ENCODE results near the gene HACL1.

HACL1 gene

DNA sequence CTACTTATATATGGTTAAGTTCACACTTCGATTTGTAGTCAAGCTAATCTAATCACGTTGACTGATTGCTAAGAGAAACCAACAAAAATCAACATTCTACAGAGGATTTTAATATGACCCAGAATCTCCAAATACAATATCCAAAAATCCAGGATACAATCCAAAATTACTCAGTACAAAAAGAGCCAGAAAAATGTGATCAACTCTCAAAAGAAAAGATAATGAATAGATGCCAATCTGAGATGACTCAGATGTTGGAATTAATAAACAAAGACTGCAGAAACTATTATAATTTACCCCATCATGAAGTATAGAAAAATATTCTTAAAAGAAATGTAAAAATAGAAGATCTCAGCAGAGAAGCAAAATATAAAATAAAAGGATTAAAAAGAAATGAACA, 22.3 kb downstream of the HACL1 start:
- DNase-seq (ENCODE audit: low spot score): no peak
- in situ Hi-C loops (cut with MboI; ENCODE audit: low sequenced_read_pairs, unreplicated experiment): no loop called here
- TF ChIP-seq, protein P1, sequence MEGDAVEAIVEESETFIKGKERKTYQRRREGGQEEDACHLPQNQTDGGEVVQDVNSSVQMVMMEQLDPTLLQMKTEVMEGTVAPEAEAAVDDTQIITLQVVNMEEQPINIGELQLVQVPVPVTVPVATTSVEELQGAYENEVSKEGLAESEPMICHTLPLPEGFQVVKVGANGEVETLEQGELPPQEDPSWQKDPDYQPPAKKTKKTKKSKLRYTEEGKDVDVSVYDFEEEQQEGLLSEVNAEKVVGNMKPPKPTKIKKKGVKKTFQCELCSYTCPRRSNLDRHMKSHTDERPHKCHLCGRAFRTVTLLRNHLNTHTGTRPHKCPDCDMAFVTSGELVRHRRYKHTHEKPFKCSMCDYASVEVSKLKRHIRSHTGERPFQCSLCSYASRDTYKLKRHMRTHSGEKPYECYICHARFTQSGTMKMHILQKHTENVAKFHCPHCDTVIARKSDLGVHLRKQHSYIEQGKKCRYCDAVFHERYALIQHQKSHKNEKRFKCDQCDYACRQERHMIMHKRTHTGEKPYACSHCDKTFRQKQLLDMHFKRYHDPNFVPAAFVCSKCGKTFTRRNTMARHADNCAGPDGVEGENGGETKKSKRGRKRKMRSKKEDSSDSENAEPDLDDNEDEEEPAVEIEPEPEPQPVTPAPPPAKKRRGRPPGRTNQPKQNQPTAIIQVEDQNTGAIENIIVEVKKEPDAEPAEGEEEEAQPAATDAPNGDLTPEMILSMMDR (IDR thresholded peaks at IDR 0.05; ENCODE audit: borderline replicate concordance, control extremely low read depth, extremely low read depth, insufficient read depth, missing control alignments): no peak

DNA sequence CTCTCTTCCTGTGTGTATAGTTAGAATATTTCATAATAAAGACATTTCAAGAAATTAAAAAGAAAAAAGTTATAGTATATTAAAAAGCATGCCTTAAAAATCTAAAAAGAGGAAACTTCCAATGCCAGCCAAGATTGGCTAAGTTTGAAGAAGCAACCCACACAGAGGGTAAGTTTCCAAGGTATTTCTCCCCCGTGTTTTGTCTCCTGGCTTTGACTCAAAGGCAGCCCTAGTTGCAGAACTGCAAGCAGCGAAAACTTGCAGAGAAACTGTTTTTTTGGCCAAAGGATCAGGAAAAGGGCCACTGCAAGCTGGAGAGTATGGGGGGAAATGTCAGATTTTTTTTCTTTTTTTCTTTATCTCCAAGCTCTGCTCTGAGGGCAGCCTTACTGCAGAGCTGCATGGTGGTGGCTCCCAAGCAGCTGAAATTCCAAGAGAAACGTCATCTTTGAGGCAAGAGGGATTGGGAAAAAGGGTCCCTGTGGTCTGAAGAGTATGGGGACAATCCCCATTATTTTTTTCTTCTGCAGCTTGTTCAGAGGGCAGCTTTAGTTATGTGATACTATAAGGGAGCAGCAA, 23.0 kb downstream of the HACL1 start:
- no peak for DNase-seq (ENCODE audit: low spot score)
- in situ Hi-C loops (cut with MboI; ENCODE audit: low sequenced_read_pairs, unreplicated experiment): no loop called here
- TF ChIP-seq, protein P1 (IDR thresholded peaks at IDR 0.05; ENCODE audit: borderline replicate concordance, control extremely low read depth, extremely low read depth, insufficient read depth, missing control alignments): no peak

DNA sequence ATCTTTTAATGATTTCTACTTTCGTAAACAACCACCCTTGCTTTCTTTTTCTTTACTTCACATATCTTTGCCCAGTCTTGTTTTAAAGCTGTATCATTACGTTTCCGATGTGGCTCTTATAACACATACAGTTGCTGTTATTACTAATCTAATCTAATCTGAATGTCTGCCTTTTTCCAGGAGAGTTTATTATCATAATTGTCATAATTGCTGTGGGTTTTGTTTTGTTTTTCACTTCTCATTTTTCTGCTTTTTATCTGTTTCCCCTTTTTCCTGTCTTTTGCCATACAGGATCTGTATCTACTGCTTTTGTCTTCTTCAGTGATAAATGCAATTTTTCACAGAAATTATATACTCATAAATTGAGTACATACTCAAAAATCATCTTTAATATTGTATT, 24.9 kb downstream of the HACL1 start:
- DNase-seq (ENCODE audit: low spot score): no peak
- TF ChIP-seq, protein P1 (IDR thresholded peaks at IDR 0.05; ENCODE audit: borderline replicate concordance, control extremely low read depth, extremely low read depth, insufficient read depth, missing control alignments): no peak
- in situ Hi-C loops (cut with MboI; ENCODE audit: low sequenced_read_pairs, unreplicated experiment): no loop called here

DNA sequence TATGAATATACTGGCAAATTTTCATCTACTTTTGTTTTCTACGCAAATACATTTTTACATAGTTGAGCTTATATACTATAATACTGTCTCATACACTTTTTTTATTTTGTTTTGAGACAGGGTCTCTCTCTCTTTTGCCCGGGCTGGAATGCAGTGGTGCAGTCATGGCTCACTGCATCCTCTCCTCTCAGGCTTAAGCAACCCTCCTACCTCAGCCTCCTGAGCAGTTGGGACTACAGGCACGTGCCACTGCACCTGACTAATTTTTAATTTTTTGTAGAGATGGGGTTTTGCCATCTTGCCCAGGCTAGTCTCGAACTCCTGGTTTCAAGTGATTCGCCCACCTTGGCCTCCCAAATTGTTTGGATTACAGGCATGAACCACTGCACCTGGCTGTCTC, 25.9 kb downstream of the HACL1 start:
- TF ChIP-seq, protein P1 (IDR thresholded peaks at IDR 0.05; ENCODE audit: borderline replicate concordance, control extremely low read depth, extremely low read depth, insufficient read depth, missing control alignments): no peak
- no peak for DNase-seq (ENCODE audit: low spot score)
- in situ Hi-C loops (cut with MboI; ENCODE audit: low sequenced_read_pairs, unreplicated experiment): no loop called here

DNA sequence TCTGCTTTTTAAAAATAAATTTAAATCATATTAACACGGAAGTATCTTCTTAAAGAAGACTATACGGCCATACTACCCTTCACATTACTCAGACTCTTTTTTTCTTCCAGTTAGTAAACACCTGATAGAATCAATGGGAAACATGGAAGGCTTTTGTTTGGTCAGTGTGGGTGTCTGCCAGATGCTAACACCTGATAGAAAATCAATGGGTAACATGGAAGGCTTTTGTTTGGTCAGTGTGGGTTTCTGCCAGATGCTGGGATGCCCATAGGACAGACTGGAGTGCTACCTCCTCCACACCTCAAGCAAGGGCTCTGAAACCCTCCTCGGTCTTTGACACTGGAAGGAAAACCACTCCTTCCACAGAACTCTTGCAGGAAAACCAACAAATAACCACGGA, 29.2 kb downstream of the HACL1 start:
- in situ Hi-C loops (cut with MboI; ENCODE audit: low sequenced_read_pairs, unreplicated experiment): no loop called here
- TF ChIP-seq, protein P1 (IDR thresholded peaks at IDR 0.05; ENCODE audit: borderline replicate concordance, control extremely low read depth, extremely low read depth, insufficient read depth, missing control alignments): no peak

DNA sequence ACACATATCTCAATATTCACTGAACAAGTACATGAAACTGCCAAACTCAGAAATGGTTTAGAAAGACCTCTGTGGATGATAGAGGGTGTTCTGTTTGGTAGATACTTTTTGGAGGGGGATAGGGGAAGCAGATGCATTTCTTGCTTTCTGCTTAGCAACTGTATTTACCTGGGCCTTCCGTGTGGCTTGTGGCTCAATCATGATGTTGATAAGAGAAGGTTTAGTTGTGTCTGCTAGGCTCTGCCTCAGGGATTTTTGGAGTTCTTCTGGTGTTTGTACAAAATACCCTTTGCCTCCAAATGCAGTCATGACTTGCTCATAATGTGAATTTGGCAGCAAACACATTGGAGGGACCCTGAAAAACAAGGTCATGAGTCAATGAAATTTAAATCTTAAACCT, 38.2 kb downstream of the HACL1 start:
- TF ChIP-seq, protein P1 (IDR thresholded peaks at IDR 0.05; ENCODE audit: borderline replicate concordance, control extremely low read depth, extremely low read depth, insufficient read depth, missing control alignments): no peak
- in situ Hi-C loops (cut with MboI; ENCODE audit: low sequenced_read_pairs, unreplicated experiment): no loop called here
- no peak for DNase-seq (ENCODE audit: low spot score)

More for the DNA sequence above, 29.2 kb downstream of the HACL1 start:
- no peak for DNase-seq (ENCODE audit: low spot score)

Data from GM13976 (cell line).